Ramos (cell line): ENCODE results near the gene ARHGEF40.

Experiments used
- in situ Hi-C: fragments of 300-500 bp; cut with MboI; formaldehyde crosslinking; loops from one replicate; pipeline ENCODE4 v1.14.3; 2022; ENCODE audit warnings: low sequenced_read_pairs; ENCODE audit not compliant: unreplicated experiment

The ARHGEF40 gene

DNA sequence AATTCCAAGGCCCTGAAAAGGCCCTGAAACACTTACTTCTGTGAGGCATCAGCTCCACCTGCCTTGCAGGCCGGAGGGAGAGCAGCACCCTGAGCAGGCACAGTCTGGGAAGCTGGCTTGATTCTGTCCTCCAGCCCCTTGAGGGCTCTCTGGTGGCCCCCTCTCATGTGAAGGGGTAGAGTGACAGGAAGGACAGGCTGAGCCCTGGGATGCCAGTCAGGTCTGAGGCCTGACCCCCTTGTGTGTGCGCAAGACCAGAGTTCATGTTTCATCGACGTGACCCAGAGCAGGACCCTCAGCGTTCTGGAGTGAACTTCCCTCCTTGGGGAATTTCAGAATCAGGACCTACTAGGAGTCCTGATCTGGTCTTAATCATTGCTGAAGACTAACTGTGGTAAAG lies 11.2 kb upstream of the ARHGEF40 start:
- in situ Hi-C loops = no loop called here

GRCh38 chr14:21059842-21060613 lies 10.1 kb upstream of the ARHGEF40 start:
- in situ Hi-C loops = no loop called here

DNA sequence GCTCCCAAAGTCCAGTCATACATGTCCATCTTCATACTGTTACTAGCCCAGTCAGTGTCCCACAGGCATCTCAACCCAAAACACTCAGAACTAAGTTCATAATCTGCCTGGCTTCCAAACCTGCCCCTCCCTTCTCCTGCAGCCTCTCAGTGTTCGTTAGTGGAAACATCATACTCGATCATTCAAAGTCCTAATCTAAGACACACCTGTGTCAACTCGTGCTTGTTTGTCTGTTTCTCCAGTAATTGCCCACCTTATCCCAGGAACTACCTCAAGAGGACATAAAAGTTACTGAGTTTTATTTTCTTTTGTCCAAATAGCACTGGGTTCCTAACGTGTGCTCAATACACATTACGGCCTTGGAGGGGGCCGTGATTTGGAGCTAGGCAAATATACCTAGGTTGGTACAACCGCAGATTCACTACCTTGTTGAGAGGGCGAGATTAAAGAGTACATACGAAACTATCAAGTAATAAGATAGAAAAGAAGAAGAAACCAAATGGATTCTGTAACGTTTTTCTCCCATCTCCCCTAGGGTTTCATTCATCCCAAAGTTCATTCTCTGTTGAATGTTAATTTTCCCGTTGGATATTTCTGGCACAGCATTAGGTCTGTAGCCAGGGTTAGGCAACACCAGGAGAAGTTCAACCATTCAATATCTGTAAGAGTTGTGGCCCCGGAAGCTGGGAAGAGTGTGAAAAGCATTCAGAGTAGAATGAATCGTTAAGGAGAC lies 9.3 kb upstream of the ARHGEF40 start:
- in situ Hi-C loops = no loop called here

DNA sequence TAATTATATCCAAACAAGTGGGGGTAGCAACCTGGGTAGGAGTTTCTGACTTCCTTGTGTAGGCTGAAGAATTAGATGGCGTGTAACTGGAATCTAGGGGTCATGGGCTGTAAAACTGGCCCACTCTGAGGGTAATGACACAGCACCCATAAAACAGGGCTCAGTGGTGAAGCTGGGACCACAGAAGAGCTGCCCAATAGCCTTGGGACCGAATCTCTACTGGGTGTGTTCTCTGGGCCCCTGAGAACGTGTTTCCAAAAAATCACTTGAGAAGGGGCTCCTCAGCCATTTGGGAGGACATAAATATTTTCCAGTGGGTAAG lies 8.8 kb upstream of the ARHGEF40 start:
- in situ Hi-C loops = no loop called here

- in situ Hi-C loops = no loop called here
Measured at GRCh38 chr14:21063479-21063878, 6.6 kb upstream of the ARHGEF40 start.

GRCh38 chr14:21066882-21067502 lies 3.1 kb upstream of the ARHGEF40 start:
- in situ Hi-C loops = no loop called here

DNA sequence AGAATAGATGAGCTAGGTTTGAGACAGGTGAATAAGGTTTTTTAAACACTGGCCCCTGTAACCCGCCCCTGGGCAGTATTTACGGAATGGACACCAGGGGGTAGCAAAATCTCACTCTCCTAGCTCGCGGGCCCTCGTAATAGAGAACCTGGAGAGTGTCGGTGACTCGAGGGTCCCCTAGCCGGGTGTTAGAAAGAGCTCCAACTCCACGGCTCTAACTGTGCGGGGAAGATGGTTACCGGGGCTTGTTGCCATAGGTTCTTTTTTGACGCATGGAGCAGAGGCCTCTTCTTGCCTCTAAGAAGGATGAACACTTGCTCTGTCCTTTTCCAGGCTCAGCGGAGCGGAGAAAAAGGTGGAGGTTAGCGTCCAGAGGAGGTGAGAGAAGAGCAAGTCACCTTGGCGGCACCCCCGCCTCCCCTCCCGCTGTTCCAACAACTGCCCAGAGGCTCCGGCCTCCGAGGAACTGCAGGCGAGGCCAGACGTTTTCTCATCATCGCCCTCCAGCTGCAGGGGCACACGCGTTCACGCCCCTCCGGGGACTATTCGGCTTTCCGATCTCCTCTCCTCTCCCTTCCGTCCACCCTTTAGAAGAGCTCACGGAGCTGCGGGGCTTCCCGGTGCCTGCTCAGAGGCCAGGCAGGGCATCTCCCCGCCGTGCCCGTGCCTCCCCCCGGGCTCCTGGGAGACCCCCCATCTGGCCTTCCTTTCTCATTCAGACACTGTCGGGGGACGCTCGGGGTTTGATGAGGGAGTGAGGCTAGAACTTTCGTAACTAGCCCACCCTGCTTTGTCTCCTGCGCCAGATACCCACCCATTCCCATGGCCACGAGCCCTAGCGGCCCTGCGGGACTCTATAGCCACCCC lies 1.4 kb upstream of the ARHGEF40 start:
- in situ Hi-C loops = no loop called here

GRCh38 chr14:21069388-21070082 lies 569 bp upstream of the ARHGEF40 start:
- in situ Hi-C loops = no loop called here

DNA sequence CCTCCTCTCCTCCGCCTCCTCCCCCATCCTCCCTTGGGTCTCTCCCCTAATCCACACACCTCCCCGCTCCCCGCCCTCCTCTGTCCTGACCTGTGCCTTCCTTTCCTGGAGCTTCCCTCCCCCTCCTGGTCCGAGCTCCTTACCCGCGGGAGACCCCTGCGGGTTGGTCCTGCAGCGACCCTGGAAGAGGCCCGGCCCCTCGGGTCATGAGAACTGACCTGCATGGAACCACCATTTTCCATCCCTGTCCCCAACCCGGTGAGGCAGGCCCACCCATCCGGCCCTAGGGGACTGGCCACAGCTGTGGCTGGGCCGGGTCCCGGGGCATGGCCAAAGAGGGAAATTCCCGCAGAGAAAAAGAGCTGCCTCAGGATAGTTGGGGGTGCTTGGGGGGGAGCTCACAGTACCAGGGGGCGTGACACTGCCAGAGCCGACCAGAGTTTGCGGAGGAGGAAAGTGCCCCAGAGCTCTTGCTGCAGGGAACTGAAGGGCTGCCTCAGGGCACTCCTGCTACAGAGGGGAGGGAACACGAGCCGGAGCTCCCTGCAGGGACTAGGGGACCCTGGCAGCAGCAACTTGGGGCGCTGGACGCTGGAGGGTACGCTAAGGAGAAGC lies 613 bp downstream of the ARHGEF40 start:
- in situ Hi-C loops = no loop called here

DNA sequence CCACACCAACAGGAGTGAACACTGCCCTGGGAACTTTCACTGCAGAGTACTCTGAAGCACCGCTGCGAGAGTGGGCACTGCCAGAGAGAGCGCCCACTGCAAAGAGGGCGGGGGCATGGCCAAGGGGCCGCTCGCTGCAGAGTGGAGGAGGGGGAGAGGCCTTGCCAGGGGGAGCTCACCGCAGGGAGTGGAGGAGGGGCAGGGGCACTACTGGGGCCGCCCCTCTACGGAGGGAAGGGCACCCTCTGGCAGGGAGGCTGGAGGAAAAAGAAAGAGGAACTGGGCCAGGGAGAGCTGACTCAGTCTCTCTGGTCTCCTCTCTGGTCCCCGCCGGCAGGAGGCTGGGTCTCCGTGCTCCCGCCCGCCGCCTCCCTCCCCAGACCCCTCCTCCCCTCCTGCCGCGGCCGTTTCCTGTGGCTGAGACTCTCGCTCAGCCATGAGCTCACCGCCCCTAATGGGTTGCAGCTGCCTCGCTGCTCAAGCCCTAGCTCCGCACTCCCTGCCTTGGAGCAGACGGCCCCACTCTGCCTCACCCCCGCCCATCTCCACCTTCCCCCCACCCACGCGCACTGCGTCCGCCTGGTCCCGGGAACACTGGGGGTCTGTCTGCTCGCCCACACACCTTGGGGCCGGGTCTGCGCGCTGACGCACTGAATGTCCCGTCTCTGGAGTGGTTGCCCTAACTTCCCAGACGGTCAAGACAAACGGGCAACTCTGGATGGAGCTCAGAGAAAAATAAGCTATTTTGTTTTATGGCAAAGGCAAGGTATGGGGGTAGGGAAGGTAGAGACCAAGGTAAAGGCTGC lies 1.3 kb downstream of the ARHGEF40 start:
- in situ Hi-C loops = no loop called here

DNA sequence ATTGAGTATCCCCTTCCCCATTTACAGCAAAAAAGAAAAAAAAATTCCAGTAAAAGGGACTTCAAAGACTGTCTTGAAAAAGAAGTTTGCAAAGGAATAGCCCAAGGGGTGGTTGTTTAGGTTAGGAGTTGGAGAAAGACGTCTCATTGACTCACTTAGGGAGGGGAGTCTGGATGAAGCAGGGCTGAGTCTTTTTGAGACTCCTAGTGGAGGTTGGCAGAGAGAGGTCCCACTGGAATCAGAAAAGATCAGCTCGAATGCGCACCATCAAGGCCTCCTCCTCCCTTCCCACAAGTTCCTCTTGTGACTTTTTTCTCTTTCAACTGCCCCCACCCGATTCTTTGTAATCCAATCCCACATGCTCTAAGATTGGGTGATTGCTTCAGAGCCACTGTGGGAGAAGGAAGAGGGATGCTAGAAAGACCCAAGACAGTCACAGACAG lies 1.9 kb downstream of the ARHGEF40 start:
- in situ Hi-C loops = no loop called here

GRCh38 chr14:21072781-21073339 lies 2.8 kb downstream of the ARHGEF40 start:
- in situ Hi-C loops = no loop called here

DNA sequence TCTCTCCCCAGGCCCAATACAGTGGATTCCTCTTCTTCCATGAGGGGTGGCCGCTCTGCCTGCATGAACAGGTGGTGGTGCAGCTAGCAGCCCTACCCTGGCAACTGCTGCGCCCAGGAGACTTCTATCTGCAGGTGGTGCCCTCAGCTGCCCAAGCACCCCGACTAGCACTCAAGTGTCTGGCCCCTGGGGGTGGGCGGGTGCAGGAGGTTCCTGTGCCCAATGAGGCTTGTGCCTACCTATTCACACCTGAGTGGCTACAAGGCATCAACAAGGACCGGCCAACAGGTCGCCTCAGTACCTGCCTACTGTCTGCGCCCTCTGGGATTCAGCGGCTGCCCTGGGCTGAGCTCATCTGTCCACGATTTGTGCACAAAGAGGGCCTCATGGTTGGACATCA lies 3.8 kb downstream of the ARHGEF40 start:
- in situ Hi-C loops = no loop called here

- in situ Hi-C loops = no loop called here
Measured at GRCh38 chr14:21074398-21075272, 4.5 kb downstream of the ARHGEF40 start.

DNA sequence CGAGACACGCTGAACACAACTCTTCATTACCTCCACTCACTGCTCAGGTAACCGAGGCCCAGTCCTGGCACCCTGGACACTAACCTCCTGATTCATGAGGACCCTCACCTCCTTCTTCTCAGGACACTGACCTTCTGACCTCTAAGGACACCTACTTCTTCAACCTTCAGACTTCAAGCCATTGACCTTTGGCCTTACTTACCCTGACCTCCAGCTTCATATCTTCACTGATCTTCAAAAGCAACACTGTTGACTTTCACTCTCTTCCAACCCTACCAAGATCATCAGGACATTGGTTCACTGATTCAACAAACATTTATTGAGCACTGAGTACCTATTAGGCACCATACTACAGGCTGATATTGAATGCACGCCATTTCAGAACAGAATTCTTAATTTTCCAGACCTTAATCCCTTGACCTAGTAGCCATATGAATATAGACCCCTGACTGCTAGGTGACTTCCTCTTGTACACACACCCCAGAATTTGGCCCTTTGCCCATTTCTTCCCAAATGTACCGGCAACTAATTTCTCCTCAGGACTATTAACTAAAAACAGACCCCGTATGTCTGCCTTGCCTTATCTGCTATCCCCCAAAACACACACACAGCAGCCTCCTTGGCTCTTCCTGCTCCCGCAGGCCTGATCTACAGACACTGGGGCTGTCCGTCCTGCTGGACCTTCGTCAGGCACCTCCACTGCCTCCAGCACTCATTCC lies 5.8 kb downstream of the ARHGEF40 start:
- in situ Hi-C loops = no loop called here

DNA sequence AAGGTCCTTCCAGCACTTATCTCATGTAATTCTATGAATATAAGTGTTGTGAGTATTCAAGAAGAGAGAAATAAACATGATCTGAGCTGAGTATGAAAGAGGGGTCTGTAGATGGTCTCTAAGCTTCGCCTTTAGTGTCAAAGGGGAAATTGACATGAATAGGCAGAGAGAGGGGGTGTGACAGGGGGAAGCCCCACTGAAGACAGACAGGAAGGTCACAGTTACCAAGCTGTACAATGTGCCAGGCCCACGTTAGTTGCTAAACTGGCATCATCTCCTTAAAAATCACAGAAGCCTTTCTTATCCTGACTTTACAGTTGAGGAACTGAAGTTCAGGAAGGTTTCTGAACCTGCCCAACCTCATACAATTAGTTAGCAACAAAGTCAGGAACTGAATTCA lies 7.6 kb downstream of the ARHGEF40 start:
- in situ Hi-C loops = no loop called here

- in situ Hi-C loops = no loop called here
Measured at GRCh38 chr14:21078287-21078686, 8.2 kb downstream of the ARHGEF40 start.
